COR-L47 (cell line): ENCODE results near the gene TPRX1.
A peak's percentile ranks its signal among the peaks of the same experiment; 100 is the strongest.
"Not testable (repeated sequence)": the region's sequence is repeated elsewhere in the genome, so short reads cannot be mapped to it uniquely, and the experiment has no call there.

Experiments used
- DNase-seq: peaks from one replicate; lab custom pipeline; 2025; lab: John Stamatoyannopoulos, UW

TPRX1 gene

DNA sequence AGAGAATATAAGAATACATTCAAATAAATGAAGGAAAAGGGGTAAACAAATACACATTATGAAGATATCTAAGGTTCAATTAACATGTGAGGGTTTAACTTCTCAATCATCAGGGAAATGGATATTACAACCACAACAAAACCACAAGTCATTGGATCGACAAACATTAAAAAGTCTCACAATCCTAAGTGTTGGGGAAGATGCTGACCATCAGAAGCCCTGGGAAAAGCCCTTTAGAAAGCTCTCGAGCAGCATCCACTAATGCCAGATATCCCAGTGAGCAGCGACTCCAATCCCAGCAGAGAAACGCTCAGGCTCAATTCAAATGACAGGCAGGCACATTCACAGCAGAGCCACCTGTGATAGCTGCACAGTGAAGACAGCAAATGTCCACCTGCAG, 3.1 kb downstream of the TPRX1 start:
- DNase-seq: no peak

DNA sequence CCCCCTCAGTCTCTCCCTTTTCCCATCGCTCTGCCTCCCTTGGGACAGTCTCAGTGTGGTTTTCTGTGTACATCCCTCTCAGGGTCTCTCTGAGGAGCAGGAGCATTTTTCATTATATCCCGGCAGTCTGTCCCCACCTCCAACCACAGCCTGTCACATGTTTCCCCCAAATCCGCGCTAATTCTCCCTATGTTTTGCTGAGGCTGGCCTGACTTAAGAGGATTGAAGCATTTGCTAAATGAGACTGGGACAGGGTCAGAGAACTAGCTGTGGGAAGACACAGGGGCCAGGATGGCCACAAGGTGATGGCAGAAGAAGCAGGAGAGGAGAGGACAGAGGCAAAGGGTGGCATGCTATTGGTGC, 5.5 kb downstream of the TPRX1 start:
- DNase-seq: no peak

DNA sequence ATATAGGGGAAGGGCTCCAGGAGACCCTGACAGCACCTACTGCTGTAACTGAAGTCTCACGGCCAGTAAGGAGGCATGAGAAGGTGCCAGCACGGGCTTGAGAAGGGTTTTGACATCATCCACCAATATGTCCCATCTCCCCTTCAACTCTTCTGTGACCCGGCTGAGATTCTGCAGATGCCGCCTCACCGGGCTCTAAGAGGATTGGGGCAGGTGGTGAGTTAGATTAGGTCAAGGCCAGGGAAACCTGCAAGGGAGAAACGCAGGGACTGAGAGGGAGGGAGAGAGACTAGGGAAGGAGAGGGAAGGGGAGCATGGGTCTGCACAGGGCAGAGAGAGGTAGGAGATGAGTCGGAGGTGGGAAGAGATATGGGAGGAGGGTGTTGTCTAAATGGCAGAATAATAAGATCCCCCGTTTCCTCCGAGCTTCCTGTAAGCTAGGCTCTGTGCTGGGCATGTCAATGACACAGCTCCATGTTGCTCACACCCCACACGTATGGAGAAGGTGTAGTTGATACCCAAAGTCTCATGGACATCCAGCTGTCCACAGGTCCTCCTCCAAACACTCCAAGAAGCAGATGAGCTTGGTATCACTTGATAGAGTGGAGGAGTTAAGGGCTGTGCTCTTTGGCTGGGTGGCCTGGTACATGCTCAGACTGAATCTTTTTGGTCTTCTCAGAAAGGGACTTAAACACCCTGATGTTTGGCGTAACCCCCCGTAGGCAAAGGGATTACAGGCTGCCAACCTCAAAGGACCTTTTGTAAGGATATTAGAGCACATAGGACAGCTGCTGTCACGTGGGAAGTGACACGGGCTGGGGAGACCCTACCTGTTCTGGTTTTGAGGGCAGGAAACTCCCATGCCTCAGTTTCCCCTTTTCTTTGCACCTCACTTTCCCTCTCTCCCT, 6.1 kb downstream of the TPRX1 start:
- no peak for DNase-seq

DNA sequence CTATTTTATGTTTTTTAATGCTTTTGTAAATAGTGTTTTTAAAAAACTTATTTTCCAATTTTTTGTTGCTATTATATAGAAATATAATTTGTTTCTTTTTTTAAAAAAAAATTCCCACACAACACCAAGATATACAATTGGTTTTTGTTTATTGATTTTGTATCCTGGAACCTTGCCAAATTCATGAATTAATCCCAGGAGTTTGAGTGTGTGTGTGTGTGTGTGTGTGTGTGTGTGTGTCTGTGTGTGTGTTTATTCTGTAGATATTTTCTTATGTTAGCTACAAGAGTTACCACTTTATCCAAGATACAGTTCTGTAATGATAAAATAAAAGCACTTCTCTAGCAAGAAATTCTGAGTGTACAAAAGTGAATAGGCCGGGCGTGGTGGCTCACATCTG, 7.6 kb downstream of the TPRX1 start:
- no peak for DNase-seq

DNA sequence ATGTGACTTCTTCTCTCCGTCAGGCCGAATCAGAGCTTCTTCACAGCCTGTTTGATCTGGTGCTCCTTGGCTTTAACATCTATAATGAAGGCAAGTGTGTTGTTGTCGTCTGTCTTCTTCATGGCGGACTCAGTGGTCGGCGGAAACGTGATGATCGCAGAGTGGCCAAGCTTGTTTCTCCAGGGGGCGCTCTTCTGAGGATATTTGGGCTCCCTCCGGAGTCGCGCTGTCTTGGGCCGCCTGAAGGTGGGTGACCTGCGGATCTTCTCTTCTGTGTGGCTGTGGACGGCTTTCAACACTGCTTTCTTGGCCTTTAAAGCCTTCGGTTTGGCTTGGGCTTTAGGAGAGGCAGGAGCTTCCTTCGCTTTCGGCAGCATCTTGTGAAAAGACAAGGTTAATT, 9.8 kb downstream of the TPRX1 start:
- DNase-seq: no peak

DNA sequence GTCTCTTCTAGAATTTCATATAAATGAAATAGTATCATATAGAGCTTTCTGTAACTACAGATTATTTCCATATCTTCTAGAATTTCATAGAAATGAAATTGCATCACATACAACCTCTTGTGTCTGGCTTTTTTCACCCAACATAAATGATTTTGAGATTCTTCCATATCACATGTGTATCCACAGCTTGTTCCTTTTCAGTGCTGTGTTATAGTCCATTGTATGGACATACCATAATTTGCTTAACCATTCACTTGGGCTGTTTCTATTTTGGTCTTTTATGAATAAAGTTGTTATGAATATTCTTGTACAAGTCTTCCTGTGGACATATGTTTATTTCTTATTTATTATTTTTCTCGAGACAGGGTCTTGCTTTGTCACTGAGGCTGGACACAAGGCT, 11.7 kb downstream of the TPRX1 start:
- DNase-seq: no peak

DNA sequence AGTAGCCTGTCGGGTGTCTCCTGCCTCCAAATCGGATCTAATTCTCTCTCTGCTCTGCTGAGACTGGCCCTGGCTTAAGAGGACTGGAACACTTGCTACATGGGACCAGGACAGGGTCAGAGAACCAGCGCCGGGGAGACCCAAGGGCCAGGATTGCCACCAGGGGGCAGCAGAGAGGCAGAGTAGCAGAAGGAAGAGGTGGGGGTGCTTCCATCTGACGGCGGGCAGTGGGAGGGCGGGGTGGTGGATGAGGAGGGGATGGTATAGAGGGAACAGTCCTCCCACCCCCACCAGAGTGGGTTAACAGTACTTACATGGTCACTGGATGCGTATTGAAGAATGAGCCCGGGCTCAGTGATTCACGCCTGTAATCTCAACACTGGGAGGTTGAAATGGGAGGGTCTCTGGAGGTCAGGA, 13.9 kb downstream of the TPRX1 start:
- DNase-seq: peak; percentile 51

DNA sequence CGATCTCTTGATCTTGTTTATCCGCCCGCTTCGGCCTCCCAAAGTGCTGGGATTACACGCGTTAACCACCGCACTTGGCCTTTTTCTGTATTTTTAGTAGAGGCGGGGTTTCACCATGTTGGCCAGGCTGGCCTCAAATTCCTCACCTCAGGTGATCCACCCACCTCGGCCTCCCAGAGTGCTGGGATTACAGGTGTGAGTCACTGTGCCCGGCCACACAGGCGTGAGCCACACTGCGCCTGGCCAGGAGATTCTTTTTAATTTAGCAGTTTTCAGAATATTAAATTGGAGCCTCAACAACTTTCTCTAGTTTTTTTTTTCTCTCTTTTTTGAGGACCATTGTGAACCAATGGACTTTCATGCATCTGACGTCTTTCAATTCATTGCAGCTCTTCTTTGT, 14.5 kb downstream of the TPRX1 start:
- not testable (repeated sequence) for DNase-seq

DNA sequence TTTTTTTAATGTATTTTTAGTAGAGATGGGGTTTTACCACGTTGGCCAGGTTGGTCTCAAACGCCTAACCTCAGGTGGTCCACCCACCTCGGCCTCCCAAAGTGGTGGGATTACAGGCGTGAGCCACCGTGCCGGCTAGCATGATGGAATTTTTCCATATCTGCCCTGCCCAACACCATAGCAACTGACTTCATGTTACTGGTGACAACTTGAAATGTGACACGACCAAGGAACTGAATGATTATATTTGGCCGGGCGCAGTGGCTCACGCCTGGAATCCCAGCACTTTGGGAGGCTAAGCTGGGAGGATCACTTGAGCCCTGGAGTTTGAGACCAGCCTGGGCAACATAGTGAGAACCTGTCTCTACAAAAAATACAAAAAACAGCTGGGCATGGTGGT, 17.0 kb downstream of the TPRX1 start:
- not testable (repeated sequence) for DNase-seq

DNA sequence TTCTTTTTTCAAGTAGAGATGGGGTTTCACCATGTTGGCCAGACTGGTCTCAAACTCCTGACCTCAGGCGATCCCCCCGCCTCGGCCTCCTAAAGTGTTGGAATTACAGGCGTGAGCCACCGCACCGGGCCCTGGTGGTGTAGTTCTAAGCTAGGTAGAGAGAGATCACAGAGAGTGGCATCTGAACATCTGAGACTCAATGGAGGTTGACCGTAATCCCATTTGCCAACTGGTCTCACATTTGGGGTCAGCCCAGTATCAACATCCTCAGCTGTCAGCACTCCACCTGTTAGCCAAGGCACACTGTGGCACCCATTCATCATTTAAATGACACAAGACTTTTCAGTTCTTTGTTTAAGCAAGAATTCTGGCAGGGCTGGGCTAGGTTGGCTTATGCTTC, 17.8 kb downstream of the TPRX1 start:
- DNase-seq: no peak

DNA sequence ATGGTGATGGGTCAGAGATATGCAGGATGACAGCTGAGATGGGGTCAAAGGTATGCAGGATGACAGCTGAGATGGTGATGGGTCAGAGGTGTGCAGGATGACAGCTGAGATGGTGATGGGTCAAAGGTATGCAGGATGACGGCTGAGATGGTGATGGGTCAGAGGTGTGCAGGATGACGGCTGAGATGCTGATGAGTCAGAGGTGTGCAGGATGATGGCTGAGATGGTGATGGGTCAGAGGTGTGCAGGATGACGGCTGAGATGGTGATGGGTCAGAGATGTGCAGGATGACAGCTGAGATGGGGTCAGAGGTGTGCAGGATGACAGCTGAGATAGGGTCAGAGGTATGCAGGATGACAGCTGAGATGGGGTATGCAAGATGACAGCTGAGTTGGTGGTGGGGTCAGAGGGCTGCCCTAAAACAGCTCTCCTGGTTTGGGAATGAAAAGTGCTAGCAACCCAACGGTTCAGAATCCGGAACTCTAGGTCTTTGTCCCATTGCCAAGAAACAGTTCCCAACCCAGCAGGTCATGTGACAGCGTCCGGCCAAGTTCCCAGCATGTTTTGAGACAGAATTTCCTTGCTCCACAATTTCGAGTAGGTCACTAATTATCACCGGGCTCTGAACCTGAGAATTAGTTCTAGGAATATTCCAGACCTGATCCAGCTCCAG, 22.6 kb downstream of the TPRX1 start:
- DNase-seq: no peak

DNA sequence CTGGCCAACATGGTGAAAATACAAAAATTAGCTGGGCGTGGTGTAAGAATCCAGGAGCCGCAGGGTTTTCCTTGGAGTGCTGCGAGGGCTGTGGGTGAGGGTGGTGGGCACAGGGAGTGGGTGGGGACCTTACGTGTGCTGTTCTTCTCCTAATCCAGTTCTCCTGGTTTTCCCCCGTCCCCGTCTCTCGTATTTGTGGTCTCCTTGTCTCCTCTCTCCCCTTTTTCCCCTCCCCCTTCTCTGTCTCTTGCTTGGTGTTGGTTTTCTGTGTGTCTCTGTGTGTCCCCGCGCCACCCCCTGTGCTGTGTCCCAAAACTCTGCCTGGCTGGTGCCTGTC, 24.2 kb downstream of the TPRX1 start:
- DNase-seq: no peak

DNA sequence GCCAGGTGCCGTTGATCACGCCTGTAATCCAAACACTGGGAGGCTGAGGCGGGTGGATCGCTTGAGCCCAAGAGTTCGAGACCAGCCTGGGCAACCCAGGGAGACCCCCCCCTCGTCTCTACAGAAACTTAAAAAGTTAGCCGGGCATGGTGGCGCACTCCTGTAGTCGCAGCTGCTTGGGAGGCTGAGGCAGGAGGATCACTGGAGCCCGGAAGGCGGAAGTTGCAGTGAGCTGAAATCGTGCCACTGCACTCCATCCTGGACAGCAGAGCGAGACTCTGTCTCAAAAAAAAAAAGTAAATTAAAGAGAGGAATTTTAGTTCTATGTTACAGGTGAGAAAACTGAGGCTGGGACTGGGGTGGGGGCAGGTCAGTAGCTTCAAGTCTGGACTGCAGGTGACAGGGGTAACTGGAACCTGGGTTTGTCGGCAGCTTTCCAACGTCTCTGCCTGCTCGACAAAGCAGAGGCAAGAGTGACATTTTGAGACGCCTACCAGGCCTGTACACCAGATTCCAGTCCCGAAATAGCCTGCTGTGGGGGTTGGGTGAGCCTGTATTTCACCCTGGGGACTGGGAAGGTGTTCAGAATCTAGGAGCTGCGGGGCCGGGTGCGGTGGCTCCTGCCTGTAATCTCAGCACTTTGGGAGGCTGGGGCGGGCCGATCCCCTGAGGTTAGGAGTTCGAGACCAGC, 24.7 kb downstream of the TPRX1 start:
- DNase-seq: no peak

DNA sequence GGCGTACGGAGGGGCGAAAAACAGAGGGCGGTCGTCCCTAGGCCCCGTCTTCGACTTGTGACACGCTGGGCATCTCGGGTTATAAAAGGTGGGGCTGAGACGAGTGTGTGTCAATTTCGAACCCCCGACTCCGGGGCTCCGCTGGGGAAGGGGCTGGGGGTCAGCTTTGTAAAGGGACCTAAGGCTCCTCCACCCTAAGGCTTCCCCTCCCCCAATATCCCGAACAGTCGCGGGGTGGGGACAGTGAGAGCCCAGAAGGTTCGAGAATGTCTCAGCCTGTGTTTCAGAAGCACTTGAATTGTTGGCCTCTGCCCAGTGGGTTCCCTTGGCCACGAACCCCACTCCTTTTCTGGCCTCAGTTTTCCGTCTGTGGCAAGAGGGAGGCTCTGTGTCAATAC, 25.4 kb downstream of the TPRX1 start:
- no peak for DNase-seq

DNA sequence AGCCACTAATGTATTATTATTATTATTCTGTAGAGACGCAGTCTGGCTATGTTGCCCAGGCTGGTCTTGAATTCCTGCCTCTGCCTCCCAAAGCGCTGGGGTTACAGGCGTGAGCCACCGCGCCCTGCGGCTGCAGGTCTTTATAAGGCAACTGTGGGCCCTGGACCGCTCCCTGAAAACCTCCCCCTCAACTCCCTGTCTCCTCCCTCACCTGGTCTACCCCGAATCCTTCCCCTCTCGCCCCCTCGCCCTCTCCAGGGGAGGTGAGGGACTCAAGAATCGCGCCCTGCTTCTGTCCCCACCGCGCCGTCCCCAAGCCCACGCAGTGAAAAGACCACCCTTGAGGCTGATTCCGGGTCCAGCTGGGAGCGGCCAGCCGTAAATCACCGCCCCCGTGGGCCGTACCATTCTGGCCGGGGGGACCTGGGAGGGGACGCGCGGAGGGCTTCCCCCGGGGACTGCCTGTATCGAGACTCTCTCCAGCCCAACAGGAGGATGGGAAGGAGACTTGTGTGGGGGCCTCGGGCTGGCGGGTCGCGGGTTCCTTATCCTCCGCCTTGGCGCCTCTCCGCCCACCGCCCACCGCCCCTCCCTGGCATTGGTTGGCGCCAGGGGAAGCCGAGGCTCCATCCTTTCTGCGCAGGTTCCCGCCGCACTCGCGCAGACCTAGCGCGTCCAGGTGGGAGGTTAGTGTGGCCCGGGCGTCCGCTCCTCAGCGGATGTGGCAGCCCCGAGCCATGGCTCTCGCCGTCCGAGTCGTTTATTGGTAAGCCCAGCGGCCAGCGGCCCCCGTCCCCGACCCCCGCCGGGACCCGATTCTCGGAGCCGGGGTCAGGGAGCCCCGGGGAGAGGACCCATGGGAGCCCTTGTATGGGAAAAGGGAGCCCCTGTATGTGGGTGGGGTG, 26.1 kb downstream of the TPRX1 start, which contains the start of gene SELENOW:
TSS of gene SELENOW (plus strand) at position 655 of the 905 bp plus-strand sequence. CDS start at position 738, 83 bp downstream.
- DNase-seq: peak; percentile 91

DNA sequence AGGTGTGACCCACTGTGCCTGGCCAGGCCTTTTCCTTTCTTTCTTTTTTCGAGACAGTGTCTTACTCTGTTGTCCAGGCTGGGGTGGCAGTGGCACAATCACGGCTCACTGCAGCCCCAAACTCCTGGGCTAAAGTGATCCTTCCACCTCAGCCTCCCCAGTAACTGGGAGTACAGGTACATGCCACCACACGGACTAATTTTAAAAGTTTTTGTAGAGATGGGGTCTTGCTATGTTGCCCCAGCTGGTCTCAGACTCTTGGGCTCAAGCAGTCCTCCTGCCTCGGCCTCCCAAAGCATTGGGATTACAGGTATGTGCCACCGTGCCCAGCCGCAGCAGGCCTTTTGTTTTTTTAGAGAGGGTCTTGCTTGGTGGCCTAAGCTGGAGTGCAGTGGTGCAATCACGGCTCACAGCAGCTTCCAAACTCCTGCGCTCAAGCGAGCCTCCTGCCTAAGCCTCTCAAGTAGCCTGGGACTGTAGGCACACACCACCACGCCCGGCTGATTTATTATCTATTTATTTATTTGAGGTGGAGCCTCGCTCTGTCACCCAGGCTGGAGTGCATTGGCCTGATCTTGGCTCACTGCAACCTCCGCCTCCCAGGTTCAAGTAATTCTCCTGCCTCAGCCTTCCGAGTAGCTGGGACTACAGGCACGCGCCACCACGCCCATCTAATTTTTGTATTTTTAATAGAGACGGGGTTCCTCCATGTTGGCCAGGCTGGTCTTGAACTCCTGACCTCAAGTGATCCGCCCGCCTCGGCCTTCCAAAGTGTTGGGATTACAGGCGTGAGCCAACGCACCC, 26.9 kb downstream of the TPRX1 start:
- not testable (repeated sequence) for DNase-seq

DNA sequence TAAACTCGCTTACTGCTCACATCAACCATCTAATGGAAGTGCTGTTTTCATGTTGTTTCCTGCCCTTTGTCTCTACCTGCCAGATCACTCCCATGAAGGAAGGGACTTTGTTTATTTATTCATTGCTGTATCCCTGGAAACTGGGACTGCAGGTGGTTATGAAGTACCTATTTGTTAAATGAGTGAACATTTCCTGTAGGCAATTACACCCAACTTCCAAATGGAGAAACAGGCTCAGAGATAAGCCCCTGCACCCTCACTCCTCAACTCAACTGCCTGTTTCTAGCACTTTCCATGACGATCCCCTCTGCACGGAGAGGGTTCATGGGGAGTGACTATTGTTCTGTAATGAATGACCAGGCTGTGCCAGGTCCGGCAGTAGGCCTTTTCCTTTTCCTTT, 27.8 kb downstream of the TPRX1 start:
- peak; percentile 88 for DNase-seq

DNA sequence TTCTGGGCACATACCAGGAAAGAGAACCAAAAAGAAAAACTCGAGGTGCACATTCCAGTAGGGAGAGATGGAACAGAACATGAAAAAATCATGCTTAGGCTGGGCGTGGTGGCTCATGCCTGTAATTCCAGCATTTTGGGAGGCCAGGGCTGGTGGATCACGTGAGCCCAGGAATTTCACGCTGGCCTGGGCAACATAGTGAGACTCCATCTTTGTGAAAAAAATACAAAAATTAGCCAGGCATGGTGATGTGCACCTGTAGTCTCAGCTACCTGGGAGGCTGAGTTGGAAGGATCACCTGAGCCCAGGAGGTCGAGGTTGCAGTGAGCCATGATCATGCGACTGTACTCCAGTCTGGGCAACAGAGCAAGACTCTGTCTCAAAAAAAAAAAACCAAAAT, 33.1 kb downstream of the TPRX1 start:
- DNase-seq: not testable (repeated sequence)

DNA sequence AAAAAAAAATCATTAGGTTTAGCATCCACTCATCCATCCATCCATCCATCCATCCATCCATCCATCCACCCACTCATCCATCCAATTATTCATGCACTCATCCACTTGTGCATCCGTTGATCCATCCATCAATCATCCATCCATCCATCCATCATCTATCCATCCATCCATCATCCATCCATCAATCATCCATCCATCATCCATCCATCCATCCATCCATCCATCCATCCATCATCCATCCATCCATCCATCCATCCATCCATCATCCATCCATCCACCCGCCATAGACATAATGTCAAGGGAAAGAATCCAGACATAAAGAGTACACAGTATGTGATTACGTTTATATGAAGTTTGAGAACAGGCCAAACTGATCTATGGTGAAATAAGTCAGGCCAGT, 34.8 kb downstream of the TPRX1 start:
- DNase-seq: no peak

DNA sequence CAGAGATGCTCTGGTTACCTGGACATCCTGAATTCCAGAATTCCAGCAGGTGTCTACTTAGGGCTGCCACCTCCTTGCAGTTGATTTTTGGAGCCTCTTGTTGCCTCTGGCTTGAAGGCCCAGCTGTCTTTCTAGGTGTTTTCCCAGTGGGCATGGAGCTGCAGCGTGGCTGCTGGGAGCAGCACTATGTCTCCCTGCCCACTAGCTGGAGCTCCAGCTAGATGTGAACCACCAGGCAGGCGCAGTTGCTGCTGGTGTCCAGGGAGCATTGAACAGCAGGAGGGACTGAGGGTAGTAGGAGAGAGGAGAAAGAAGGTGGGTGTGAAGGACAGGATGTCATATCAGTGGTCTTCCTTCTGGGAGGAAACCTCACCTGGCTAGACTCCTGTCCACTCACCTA, 35.7 kb downstream of the TPRX1 start:
- no peak for DNase-seq

DNA sequence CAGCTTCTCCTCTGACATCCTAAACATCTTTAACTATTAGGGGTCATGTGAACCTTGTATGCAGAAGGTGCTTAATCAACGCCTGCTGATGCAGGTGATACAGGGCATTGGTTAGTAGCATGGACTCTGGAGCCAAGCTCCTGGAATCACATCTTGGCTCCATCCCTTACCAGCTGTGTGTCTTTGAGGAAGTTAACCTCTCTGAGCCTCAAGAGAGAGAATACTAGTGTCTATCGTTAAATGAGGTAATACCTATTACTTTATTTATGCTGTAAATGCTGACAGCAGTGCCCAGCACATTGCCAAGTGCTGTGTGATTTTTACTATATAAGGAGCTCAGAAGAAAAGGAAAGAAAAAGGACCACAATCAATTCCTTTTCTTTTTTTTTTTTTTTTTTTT, 37.0 kb downstream of the TPRX1 start:
- DNase-seq: no peak
